ENCODE results near the gene PXN. TPM values are rescaled to one million over a fixed set of nuclear protein-coding genes. Genes with fewer than 3 reads are reported as not detected.

The PXN gene
- total RNA-seq, 4 donors from 2014 or later = 36.3 to 54.0 (median 49.8) TPM

DNA sequence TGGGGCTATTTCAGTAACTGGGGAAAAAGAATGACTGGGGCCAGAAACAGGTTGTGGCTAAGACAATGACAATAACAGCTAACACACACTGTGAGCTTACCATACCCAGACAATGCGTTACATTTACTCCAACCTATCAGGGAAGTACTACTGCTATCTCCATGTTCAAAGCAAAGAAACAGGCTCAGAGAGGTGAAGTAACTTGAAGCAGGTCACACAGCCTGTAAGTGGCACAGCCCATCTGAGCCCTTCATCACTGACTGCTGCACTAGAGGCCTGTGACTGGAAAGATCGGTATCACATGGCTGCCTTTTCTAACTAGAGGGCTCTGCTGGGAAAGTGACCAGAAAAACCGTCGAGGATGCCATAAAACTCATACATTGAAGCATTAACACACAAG, 78.9 kb downstream of the PXN start:
- 84 to 92% methylated on average over 4 of the region's 4 CpGs for WGBS, 2 donors
- DNase-seq (ENCODE audit: low spot score in 2 of 2) = no peak
- H3K4me3 ChIP-seq (ENCODE audit: low read depth, poor library complexity, severe bottlenecking) = no peak overlapping the region
- intact Hi-C loops (cut with DNase I; ENCODE audit: low total_unique reads) = no loop called here
- TF ChIP-seq, protein P1, sequence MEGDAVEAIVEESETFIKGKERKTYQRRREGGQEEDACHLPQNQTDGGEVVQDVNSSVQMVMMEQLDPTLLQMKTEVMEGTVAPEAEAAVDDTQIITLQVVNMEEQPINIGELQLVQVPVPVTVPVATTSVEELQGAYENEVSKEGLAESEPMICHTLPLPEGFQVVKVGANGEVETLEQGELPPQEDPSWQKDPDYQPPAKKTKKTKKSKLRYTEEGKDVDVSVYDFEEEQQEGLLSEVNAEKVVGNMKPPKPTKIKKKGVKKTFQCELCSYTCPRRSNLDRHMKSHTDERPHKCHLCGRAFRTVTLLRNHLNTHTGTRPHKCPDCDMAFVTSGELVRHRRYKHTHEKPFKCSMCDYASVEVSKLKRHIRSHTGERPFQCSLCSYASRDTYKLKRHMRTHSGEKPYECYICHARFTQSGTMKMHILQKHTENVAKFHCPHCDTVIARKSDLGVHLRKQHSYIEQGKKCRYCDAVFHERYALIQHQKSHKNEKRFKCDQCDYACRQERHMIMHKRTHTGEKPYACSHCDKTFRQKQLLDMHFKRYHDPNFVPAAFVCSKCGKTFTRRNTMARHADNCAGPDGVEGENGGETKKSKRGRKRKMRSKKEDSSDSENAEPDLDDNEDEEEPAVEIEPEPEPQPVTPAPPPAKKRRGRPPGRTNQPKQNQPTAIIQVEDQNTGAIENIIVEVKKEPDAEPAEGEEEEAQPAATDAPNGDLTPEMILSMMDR (IDR thresholded peaks at IDR 0.05) = no peak
- TF ChIP-seq POLR2A (IDR thresholded peaks at IDR 0.05) = no peak

DNA sequence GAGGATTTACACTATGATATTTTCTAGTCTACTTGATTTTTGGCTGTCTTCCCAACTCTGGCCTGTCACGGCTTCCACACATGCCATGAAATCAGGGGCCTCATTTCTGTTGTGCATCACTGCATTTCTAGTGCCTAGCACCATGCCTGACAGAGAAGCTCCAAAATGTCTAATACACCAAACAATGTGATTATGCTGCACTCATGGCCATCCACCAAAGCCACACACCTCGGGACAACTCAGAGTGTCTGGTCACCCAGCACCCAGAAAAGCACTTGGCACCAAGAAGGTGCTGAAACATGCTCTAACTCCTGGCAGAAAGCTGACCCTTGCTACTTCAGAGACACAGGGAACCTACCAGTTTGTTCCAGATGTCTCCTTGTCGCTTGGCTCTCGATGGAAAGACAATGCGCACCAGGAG, 82.3 kb downstream of the PXN start:
- TF ChIP-seq POLR2A (IDR thresholded peaks at IDR 0.05) = no peak
- TF ChIP-seq, protein P1 (IDR thresholded peaks at IDR 0.05) = no peak
- H3K4me3 ChIP-seq (ENCODE audit: low read depth, poor library complexity, severe bottlenecking) = no peak overlapping the region
- WGBS, 2 donors = 86 to 92% methylated on average over 5 of the region's 5 CpGs
- intact Hi-C loops (cut with DNase I; ENCODE audit: low total_unique reads) = no loop called here
- DNase-seq (ENCODE audit: low spot score in 2 of 2) = no peak

DNA sequence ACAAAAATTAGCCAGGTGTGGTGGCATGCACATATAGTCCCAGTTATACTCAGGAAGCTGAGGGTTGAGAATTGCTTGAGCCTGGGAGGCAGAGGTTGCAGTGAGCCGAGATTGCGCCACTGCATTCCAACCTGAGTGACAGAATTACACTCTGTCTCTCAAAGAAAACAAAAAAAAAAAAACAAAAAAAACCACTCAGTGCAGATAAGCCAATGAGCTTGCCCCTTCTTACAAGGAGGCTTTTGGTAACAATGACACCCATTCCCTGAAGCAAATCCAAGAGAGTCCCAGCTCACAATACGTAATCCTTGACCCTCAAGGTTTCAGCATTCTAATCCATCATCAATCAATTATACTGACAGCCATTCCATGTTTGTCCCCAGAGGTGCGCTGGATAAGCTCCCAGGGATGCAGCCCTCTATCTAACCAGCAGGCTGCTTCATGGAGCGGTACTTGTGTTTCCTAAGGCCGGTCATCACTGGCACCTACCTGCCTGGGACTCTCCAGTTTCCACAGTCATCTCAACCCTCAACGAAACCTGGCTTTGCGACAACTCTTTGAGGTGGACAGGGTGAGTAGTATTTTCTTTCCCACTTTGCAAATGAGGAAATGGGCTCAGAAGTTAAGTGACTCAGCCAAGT, 83.4 kb downstream of the PXN start:
- intact Hi-C loops (cut with DNase I; ENCODE audit: low total_unique reads) = no loop called here
- no peak for DNase-seq (ENCODE audit: low spot score in 2 of 2)
- no peak overlapping the region for H3K4me3 ChIP-seq (ENCODE audit: low read depth, poor library complexity, severe bottlenecking)
- WGBS, 2 donors = 84 to 90% methylated on average over 8 of the region's 8 CpGs
- TF ChIP-seq, protein P1 (IDR thresholded peaks at IDR 0.05) = no peak
- TF ChIP-seq POLR2A (IDR thresholded peaks at IDR 0.05) = no peak

DNA sequence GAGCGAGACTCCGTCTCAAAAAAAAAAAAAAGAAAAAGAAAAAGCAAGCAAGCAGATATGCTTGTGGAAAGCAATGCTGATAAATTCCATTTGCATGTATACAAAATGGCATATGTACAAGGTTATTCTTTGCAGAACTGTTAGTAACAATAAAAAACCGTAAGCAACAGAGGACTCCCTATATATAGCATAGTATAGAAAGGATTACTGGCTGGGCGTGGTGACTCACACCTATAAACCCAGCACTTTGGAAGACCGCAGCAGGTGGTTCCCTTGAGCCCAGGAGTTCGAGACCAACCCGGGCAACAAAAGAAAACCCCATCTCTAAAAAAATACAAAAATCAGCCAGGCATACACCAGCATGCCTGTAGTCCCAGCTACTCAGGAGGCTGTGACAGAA, 84.6 kb downstream of the PXN start:
- intact Hi-C loops (cut with DNase I; ENCODE audit: low total_unique reads) = no loop called here
- 88 to 93% methylated on average over 7 of the region's 7 CpGs for WGBS, 2 donors
- TF ChIP-seq, protein P1 (IDR thresholded peaks at IDR 0.05) = no peak
- no peak for TF ChIP-seq POLR2A (IDR thresholded peaks at IDR 0.05)
- DNase-seq (ENCODE audit: low spot score in 2 of 2) = no peak
- H3K4me3 ChIP-seq (ENCODE audit: low read depth, poor library complexity, severe bottlenecking) = no peak overlapping the region

DNA sequence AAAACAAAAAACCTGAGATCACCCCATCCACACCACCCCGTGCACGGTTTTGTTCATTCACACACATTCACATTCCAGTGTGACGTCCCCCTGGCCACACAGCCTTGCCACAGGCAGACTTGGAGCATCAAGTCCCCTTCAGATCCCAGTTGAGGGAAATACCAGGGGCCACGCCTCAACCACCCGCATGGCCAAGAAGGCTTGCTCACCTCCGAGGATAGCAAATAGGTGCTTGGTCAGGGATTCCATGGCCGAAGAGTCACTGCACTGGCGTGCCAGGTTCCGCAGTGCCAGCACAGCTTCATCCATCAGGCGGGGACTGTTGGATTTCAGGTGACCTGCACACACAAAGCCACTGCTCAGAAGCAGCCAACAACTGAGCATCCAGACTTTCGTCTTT, 90.0 kb downstream of the PXN start:
- WGBS, 2 donors = 88 to 94% methylated on average over 11 of the region's 11 CpGs

DNA sequence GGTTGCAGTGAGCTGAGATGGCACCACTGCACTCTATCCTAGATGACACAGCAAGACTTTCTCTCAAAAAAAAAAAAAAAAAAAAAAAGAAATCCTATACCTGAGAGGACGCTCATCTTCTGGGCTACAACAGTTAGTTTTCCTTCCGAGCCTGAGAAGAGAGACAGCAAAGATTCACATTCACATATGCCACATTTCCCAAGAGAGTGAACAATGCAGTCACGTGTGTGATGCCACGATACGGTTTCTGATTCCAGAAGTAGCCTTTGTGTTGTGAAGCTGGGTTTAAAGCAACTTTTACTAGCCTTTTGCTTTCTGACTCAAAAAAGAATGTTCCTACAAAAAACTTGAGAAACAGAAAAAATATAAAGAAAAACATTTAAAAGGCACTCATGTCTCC, 90.5 kb downstream of the PXN start:
- no peak for DNase-seq (ENCODE audit: low spot score in 2 of 2)
- intact Hi-C loops (cut with DNase I; ENCODE audit: low total_unique reads) = no loop called here
- no peak for TF ChIP-seq POLR2A (IDR thresholded peaks at IDR 0.05)
- TF ChIP-seq, protein P1 (IDR thresholded peaks at IDR 0.05) = no peak
- 84 to 91% methylated on average over 5 of the region's 5 CpGs for WGBS, 2 donors
- H3K4me3 ChIP-seq (ENCODE audit: low read depth, poor library complexity, severe bottlenecking) = no peak overlapping the region

More for the DNA sequence above, 90.0 kb downstream of the PXN start:
- no peak for DNase-seq (ENCODE audit: low spot score in 2 of 2)
- no peak overlapping the region for H3K4me3 ChIP-seq (ENCODE audit: low read depth, poor library complexity, severe bottlenecking)
- intact Hi-C loops (cut with DNase I; ENCODE audit: low total_unique reads) = no loop called here
- no peak for TF ChIP-seq POLR2A (IDR thresholded peaks at IDR 0.05)
